Keratinocyte (primary cell): ENCODE results near the gene ELOVL6.

Experiments
- EZH2 ChIP-seq: IDR thresholded peaks from one replicate; pipeline ENCODE4 v1.6.1; 2012; ENCODE audit warnings: inconsistent platforms, mild to moderate bottlenecking, low read length, moderate library complexity
- TF ChIP-seq, protein P1 (sequence below), 3 experiments: IDR thresholded peaks in 1 of 3; conservative IDR thresholded peaks in 1 of 3; optimal IDR thresholded peaks in 1 of 3; 2 replicates in 2 of 3; 3 replicates in 1 of 3; pipeline versions ENCODE3 to v1.5.1; 2011; ENCODE audit warnings: low read length in 3 of 3, mild to moderate bottlenecking in 3 of 3, moderate library complexity in 2 of 3, control low read depth in 1 of 3, inconsistent platforms in 1 of 3; ENCODE audit not compliant: insufficient read depth in 2 of 3; ENCODE audit errors: extremely low read depth in 1 of 3

DNA sequence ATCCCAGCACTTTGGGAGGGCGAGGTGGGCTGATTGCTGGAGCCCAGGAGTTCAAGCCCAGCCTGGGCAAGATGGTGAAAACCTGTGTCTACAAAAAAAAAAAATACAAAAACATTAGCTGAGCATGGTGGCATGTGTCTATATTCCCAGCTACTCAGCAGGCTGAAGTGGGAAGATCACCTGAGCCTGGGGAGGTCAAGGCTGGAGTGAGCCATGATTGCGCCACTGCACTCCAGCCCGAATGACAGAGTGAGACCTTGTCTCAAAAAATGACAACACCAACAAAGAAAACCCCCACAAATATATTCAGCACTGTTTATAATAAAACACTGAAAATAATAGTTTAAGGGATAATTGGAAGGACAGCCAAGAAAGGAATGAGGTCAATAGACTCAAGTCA lies 3.6 kb upstream of the ELOVL6 start:
- TF ChIP-seq, protein P1, sequence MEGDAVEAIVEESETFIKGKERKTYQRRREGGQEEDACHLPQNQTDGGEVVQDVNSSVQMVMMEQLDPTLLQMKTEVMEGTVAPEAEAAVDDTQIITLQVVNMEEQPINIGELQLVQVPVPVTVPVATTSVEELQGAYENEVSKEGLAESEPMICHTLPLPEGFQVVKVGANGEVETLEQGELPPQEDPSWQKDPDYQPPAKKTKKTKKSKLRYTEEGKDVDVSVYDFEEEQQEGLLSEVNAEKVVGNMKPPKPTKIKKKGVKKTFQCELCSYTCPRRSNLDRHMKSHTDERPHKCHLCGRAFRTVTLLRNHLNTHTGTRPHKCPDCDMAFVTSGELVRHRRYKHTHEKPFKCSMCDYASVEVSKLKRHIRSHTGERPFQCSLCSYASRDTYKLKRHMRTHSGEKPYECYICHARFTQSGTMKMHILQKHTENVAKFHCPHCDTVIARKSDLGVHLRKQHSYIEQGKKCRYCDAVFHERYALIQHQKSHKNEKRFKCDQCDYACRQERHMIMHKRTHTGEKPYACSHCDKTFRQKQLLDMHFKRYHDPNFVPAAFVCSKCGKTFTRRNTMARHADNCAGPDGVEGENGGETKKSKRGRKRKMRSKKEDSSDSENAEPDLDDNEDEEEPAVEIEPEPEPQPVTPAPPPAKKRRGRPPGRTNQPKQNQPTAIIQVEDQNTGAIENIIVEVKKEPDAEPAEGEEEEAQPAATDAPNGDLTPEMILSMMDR (optimal IDR thresholded peaks at IDR 0.05 in 1 of 3, IDR thresholded peaks at IDR 0.05 in 1 of 3, conservative IDR thresholded peaks at IDR 0.05 in 1 of 3; ENCODE audit: extremely low read depth in 1 of 3, insufficient read depth in 2 of 3, low read length in 3 of 3): no peak
- no peak for TF ChIP-seq EZH2
